HepG2 (cell line): ENCODE data around the gene CHKA. TPM values are rescaled to one million over a fixed set of nuclear protein-coding genes. Genes with fewer than 3 reads are reported as not detected.

Experiments
- ARNT2 ChIP-seq: sonication (generic); formaldehyde crosslinking; IDR thresholded peaks from 2 replicates; pipeline ENCODE4 v1.8.0; 2022; ENCODE audit warnings: mild to moderate bottlenecking, low read depth, missing genetic modification reagents, moderate library complexity
- CHD2 ChIP-seq: IDR thresholded peaks from 2 replicates; pipeline ENCODE4 v1.6.1; 2011; ENCODE audit warnings: low read depth, low read length, improper control_type of control experiment
- CTCF ChIP-seq: sonication (generic); formaldehyde crosslinking; IDR thresholded peaks from 2 replicates; pipeline ENCODE4 v1.5.0; 2020; ENCODE audit warnings: mild to moderate bottlenecking, missing genetic modification reagents, moderate library complexity
- FOSL1 ChIP-seq: sonication (generic); formaldehyde crosslinking; IDR thresholded peaks from 2 replicates; pipeline ENCODE4 v1.9.0; 2021; ENCODE audit warnings: missing genetic modification reagents, borderline replicate concordance
- GATAD2A ChIP-seq: IDR thresholded peaks from 2 replicates; pipeline ENCODE4 v1.6.1; 2016
- HNF1B ChIP-seq: sonication (generic); formaldehyde crosslinking; IDR thresholded peaks from 2 replicates; pipeline ENCODE4 v1.5.1; 2020; ENCODE audit warnings: mild to moderate bottlenecking, moderate library complexity, missing genetic modification reagents
- HOXD1 ChIP-seq: sonication (generic); formaldehyde crosslinking; IDR thresholded peaks from 2 replicates; pipeline ENCODE4 v1.5.0; 2020; ENCODE audit warnings: missing genetic modification reagents
- NKX3-1 ChIP-seq: sonication (generic); formaldehyde crosslinking; IDR thresholded peaks from 2 replicates; pipeline ENCODE4 v1.5.0; 2020; ENCODE audit warnings: missing genetic modification reagents
- PAF1 ChIP-seq: IDR thresholded peaks from 2 replicates; pipeline ENCODE4 v1.6.1; 2016; ENCODE audit warnings: missing genetic modification reagents, missing compliant biosample characterization
- SMC3 ChIP-seq: IDR thresholded peaks from 2 replicates; pipeline ENCODE4 v1.6.1; 2011; ENCODE audit warnings: low read length, improper control_type of control experiment
- YEATS4 ChIP-seq: sonication (generic); formaldehyde crosslinking; IDR thresholded peaks from 2 replicates; pipeline ENCODE4 v1.4.0; 2020; ENCODE audit warnings: missing genetic modification reagents, borderline replicate concordance
- ZBTB33 ChIP-seq: sonication (generic); formaldehyde crosslinking; IDR thresholded peaks from 2 replicates; pipeline ENCODE4 v1.4.0; 2020; ENCODE audit warnings: missing genetic modification reagents
- ZFP90 ChIP-seq: sonication (generic); formaldehyde crosslinking; IDR thresholded peaks from 2 replicates; pipeline ENCODE4 v1.8.0; 2022; ENCODE audit warnings: missing genetic modification reagents, mild to moderate bottlenecking, inconsistent platforms, borderline replicate concordance
- ZNF251 ChIP-seq: sonication (generic); formaldehyde crosslinking; IDR thresholded peaks from 2 replicates; pipeline ENCODE4 v1.9.0; 2021; ENCODE audit warnings: mild to moderate bottlenecking, missing genetic modification reagents
- ZNF333 ChIP-seq: sonication (generic); formaldehyde crosslinking; IDR thresholded peaks from 2 replicates; pipeline ENCODE4 v1.4.0; 2020; ENCODE audit warnings: mild to moderate bottlenecking, missing genetic modification reagents, borderline replicate concordance
- ZNF350 ChIP-seq: sonication (generic); formaldehyde crosslinking; IDR thresholded peaks from 2 replicates; pipeline ENCODE4 v1.4.0; 2020; ENCODE audit warnings: mild to moderate bottlenecking, low read depth, missing genetic modification reagents, borderline replicate concordance
- ZNF430 ChIP-seq: sonication (generic); formaldehyde crosslinking; IDR thresholded peaks from 2 replicates; pipeline ENCODE4 v1.9.0; 2021; ENCODE audit warnings: mild to moderate bottlenecking, missing genetic modification reagents
- ZNF44 ChIP-seq: sonication (generic); formaldehyde crosslinking; IDR thresholded peaks from 2 replicates; pipeline ENCODE4 v1.5.1; 2020; ENCODE audit warnings: mild to moderate bottlenecking, missing genetic modification reagents
- ZNF543 ChIP-seq: sonication (generic); formaldehyde crosslinking; IDR thresholded peaks from 2 replicates; pipeline ENCODE4 v1.4.0; 2020; ENCODE audit warnings: mild to moderate bottlenecking, missing genetic modification reagents
- ZNF703 ChIP-seq: sonication (generic); formaldehyde crosslinking; IDR thresholded peaks from 2 replicates; pipeline ENCODE4 v1.5.1; 2020; ENCODE audit warnings: missing genetic modification reagents, mild to moderate bottlenecking, moderate library complexity, borderline replicate concordance
- ZNF720 ChIP-seq: sonication (generic); formaldehyde crosslinking; IDR thresholded peaks from 2 replicates; pipeline ENCODE4 v1.4.0; 2020; ENCODE audit warnings: missing genetic modification reagents
- polyA plus RNA-seq, 8 experiments: library from polyadenylated mRNA; depleted of rRNA in 3 of 8; stranded (reverse) in 7 of 8; unstranded in 1 of 8; fragments of >200 nt; fragmentation: Illumina TruSeq in 4 of 8; extraction: Trizol in 4 of 8; gene quantifications; 2 replicates each; pipeline versions ENCODE4 v1.2.1 to v1.2.3, GENCODE V29; 2011 to 2016; ENCODE audit warnings: low read depth in 4 of 8, missing spikeins in 1 of 8, mixed read lengths in 1 of 8; ENCODE audit not compliant: insufficient read depth in 1 of 8
- total RNA-seq, 5 experiments: library from RNA; depleted of rRNA; stranded (reverse); fragments of >200 nt; fragmentation: Illumina TruSeq; extraction: Trizol; gene quantifications; 2 replicates each; pipeline ENCODE4 v1.2.3, GENCODE V29; 2016; ENCODE audit warnings: low read depth in 1 of 5

CHKA gene
- total and polyA plus RNA-seq, 2 of the 13 experiments (the other 11 are each of a cell fraction or from before 2014, with no cell fraction given): 71.6 to 92.7 TPM

GRCh38 chr11:68021167-68021787 lies 99.9 kb downstream of the CHKA start (continued):
- TF ChIP-seq FOSL1 (CRISPR knock-in tag) (no peak), SMC3 (peak; percentile 46), PAF1 (no peak), ZNF44 (CRISPR knock-in tag) (no peak), ZNF350 (CRISPR knock-in tag) (peak; percentile 17; the same call in 1 of the 2 replicates), ZBTB33 (CRISPR knock-in tag) (peak; percentile 80), ZNF430 (CRISPR knock-in tag) (no peak), GATAD2A (CRISPR knock-in tag) (no peak), ZNF333 (CRISPR knock-in tag) (peak; percentile 72; the same call in 1 of the 2 replicates), ZNF543 (CRISPR knock-in tag) (no peak), ZNF251 (CRISPR knock-in tag) (no peak), ZNF720 (CRISPR knock-in tag) (no peak), HOXD1 (CRISPR knock-in tag) (no peak), CHD2 (no peak), ARNT2 (CRISPR knock-in tag) (no peak), ZFP90 (CRISPR knock-in tag) (no peak), CTCF (CRISPR knock-in tag) (peak; percentile 83), NKX3-1 (CRISPR knock-in tag) (no peak), HNF1B (peak; percentile 7; the same call in 1 of the 2 replicates), ZNF703 (CRISPR knock-in tag) (no peak), YEATS4 (CRISPR knock-in tag) (0 out of 2 replicates have a peak, but pooled peaks have one; percentile 12)
